H1 (cell line): Measurements from ENCODE around the gene CDK5. TPM values are rescaled to one million over a fixed set of nuclear protein-coding genes. Genes with fewer than 3 reads are reported as not detected.

ENCODE experiments used
- ASH2L ChIP-seq: fragments of 200-600, 300-600 bp; sonication (generic); IDR thresholded peaks from one replicate; pipeline ENCODE4 v1.7.1; 2017; ENCODE audit warnings: low read length
- ATF3 ChIP-seq: IDR thresholded peaks from 2 replicates; pipeline ENCODE4 v1.6.1; 2011; ENCODE audit warnings: low read depth, mild to moderate bottlenecking, low read length; ENCODE audit not compliant: insufficient read depth
- EGR1 ChIP-seq: IDR thresholded peaks from 2 replicates; pipeline ENCODE4 v1.6.1; 2011; ENCODE audit warnings: low read depth, low read length, borderline replicate concordance
- EZH2 ChIP-seq: fragments of 200-600 bp; sonication (generic); IDR thresholded peaks from 2 replicates; pipeline ENCODE4 v1.7.1; 2012; ENCODE audit warnings: low read depth, mild to moderate bottlenecking, moderate library complexity, low read length, inconsistent platforms; ENCODE audit not compliant: severe bottlenecking
- JUN ChIP-seq: IDR thresholded peaks from 2 replicates; pipeline ENCODE4 v1.6.1; 2011; ENCODE audit warnings: low read depth, mild to moderate bottlenecking, improper control_type of control experiment, low read length
- NANOG ChIP-seq: IDR thresholded peaks from 2 replicates; pipeline ENCODE4 v1.6.1; 2011; ENCODE audit warnings: low read length, low read depth, mild to moderate bottlenecking, inconsistent platforms; ENCODE audit not compliant: insufficient read depth, poor library complexity, severe bottlenecking
- SP1 ChIP-seq: IDR thresholded peaks from 2 replicates; pipeline ENCODE4 v1.6.1; 2011; ENCODE audit warnings: low read depth, low read length
- ZNF274 ChIP-seq: IDR thresholded peaks from 2 replicates; pipeline ENCODE4 v1.7.0; 2012; ENCODE audit warnings: low read length, borderline replicate concordance; ENCODE audit errors: extremely low read depth
- polyA plus RNA-seq, 7 experiments: library from polyadenylated mRNA; depleted of rRNA in 3 of 7; stranded (reverse) in 5 of 7; unstranded in 2 of 7; fragments of >200 nt in 5 of 7; fragments of 200-250 nt in 2 of 7; gene quantifications; 1 replicate in 5 of 7; 2 replicates in 1 of 7; 4 replicates in 1 of 7; pipeline versions ENCODE4 v1.2.1 to v1.2.3, GENCODE V29; 2011 to 2013; ENCODE audit warnings: missing spikeins in 2 of 7, mixed read lengths in 2 of 7
- total RNA-seq: library from RNA; stranded (reverse); fragmentation: NEBNext Ultra II Directional; extraction: Animal tissue kit (Norgen Biotek cat#: 25700); gene quantifications from 2 replicates; pipeline ENCODE4 v1.2.1, GENCODE V29; 2021
- TF ChIP-seq, protein P1 (sequence below): fragments of 300-600 bp; sonication (generic); IDR thresholded peaks from 2 replicates; pipeline ENCODE4 v1.7.1; 2012; ENCODE audit warnings: low read length, moderate library complexity, mild to moderate bottlenecking, inconsistent platforms; ENCODE audit not compliant: insufficient replicate concordance

CDK5 gene
- total and polyA plus RNA-seq, 2 of the 8 experiments (the other 6 are each of a cell fraction or from before 2014, with no cell fraction given): 22.8 to 37.2 TPM

GRCh38 chr7:151023232-151023631 is 34.5 kb downstream of the CDK5 start (continued):
- TF ChIP-seq, protein P1, sequence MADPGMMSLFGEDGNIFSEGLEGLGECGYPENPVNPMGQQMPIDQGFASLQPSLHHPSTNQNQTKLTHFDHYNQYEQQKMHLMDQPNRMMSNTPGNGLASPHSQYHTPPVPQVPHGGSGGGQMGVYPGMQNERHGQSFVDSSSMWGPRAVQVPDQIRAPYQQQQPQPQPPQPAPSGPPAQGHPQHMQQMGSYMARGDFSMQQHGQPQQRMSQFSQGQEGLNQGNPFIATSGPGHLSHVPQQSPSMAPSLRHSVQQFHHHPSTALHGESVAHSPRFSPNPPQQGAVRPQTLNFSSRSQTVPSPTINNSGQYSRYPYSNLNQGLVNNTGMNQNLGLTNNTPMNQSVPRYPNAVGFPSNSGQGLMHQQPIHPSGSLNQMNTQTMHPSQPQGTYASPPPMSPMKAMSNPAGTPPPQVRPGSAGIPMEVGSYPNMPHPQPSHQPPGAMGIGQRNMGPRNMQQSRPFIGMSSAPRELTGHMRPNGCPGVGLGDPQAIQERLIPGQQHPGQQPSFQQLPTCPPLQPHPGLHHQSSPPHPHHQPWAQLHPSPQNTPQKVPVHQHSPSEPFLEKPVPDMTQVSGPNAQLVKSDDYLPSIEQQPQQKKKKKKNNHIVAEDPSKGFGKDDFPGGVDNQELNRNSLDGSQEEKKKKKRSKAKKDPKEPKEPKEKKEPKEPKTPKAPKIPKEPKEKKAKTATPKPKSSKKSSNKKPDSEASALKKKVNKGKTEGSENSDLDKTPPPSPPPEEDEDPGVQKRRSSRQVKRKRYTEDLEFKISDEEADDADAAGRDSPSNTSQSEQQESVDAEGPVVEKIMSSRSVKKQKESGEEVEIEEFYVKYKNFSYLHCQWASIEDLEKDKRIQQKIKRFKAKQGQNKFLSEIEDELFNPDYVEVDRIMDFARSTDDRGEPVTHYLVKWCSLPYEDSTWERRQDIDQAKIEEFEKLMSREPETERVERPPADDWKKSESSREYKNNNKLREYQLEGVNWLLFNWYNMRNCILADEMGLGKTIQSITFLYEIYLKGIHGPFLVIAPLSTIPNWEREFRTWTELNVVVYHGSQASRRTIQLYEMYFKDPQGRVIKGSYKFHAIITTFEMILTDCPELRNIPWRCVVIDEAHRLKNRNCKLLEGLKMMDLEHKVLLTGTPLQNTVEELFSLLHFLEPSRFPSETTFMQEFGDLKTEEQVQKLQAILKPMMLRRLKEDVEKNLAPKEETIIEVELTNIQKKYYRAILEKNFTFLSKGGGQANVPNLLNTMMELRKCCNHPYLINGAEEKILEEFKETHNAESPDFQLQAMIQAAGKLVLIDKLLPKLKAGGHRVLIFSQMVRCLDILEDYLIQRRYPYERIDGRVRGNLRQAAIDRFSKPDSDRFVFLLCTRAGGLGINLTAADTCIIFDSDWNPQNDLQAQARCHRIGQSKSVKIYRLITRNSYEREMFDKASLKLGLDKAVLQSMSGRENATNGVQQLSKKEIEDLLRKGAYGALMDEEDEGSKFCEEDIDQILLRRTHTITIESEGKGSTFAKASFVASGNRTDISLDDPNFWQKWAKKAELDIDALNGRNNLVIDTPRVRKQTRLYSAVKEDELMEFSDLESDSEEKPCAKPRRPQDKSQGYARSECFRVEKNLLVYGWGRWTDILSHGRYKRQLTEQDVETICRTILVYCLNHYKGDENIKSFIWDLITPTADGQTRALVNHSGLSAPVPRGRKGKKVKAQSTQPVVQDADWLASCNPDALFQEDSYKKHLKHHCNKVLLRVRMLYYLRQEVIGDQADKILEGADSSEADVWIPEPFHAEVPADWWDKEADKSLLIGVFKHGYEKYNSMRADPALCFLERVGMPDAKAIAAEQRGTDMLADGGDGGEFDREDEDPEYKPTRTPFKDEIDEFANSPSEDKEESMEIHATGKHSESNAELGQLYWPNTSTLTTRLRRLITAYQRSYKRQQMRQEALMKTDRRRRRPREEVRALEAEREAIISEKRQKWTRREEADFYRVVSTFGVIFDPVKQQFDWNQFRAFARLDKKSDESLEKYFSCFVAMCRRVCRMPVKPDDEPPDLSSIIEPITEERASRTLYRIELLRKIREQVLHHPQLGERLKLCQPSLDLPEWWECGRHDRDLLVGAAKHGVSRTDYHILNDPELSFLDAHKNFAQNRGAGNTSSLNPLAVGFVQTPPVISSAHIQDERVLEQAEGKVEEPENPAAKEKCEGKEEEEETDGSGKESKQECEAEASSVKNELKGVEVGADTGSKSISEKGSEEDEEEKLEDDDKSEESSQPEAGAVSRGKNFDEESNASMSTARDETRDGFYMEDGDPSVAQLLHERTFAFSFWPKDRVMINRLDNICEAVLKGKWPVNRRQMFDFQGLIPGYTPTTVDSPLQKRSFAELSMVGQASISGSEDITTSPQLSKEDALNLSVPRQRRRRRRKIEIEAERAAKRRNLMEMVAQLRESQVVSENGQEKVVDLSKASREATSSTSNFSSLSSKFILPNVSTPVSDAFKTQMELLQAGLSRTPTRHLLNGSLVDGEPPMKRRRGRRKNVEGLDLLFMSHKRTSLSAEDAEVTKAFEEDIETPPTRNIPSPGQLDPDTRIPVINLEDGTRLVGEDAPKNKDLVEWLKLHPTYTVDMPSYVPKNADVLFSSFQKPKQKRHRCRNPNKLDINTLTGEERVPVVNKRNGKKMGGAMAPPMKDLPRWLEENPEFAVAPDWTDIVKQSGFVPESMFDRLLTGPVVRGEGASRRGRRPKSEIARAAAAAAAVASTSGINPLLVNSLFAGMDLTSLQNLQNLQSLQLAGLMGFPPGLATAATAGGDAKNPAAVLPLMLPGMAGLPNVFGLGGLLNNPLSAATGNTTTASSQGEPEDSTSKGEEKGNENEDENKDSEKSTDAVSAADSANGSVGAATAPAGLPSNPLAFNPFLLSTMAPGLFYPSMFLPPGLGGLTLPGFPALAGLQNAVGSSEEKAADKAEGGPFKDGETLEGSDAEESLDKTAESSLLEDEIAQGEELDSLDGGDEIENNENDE: no peak
- TF ChIP-seq ASH2L: no peak
- TF ChIP-seq SP1: no peak
- no peak for TF ChIP-seq JUN
- TF ChIP-seq ATF3: no peak
- TF ChIP-seq EZH2: no peak
- TF ChIP-seq EGR1: no peak
- TF ChIP-seq ZNF274: no peak
- no peak for TF ChIP-seq NANOG
